ENCODE data around the gene ZCCHC7.

DNA sequence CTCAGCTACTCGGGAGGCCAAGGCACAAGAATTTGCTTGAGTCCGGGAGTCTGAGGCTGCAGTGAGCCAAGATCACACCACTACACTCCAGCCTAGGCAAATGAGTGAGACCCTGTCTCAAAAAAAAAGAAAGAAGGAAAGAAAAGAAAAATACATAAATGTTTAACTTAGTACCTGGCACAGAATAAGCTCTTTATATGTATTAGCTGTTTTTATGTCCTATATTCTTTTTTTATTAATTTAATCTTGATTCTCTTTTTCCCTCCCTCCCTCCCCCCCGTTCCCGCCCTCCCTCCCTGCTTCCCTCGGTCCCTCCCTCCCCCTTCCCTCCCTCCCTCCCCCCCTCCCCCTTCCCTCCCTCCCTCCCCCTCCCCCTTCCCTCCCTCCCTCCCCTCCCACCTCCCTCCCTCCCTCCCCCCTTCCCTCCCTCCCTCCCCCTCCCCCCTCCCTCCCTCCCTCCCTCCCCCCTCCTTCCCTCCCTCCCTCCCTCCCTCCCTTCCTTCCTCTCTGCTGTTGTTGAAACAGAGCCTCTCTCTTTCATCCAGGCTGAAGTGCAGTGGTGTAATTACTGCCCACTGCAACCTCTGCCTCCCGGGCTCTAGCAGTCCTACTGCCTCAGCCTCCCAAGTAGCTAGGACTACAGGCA is 166.3 kb downstream of the ZCCHC7 start:
- TF ChIP-seq CTCF (conservative IDR thresholded peaks at IDR 0.05 in 1 of 2, IDR thresholded peaks at IDR 0.05 in 1 of 2; ENCODE audit: extremely low read depth in 1 of 2, insufficient read depth in 1 of 2, low read depth in 1 of 2, low read length in 2 of 2) (no peak), EZH2 (IDR thresholded peaks at IDR 0.05; ENCODE audit: borderline replicate concordance, low read length) (no peak)

All from mammary epithelial cell (primary cell).